ENCODE data around the gene ADGB. TPM values are rescaled to one million over a fixed set of nuclear protein-coding genes. Genes with fewer than 3 reads are reported as not detected.

The ADGB gene
- total RNA-seq, 4 donors from 2014 or later, result 0.40 TPM; not detected in 3

- DNase-seq, result no peak
- intact Hi-C loops (cut with DNase I), result no loop called here
- 96 to 100% methylated on average over 1 of the region's 1 CpG for WGBS, 2 donors
Observed at GRCh38 chr6:146682919-146683318, 84.1 kb downstream of the ADGB start.

GRCh38 chr6:146689806-146690205 is 91.0 kb downstream of the ADGB start:
- Histone ChIP-seq H3K27ac (no peak overlapping the region), H3K4me1 (no peaks in the 10 kb centered on the region), H3K27me3 (no peaks in the 10 kb centered on the region), H3K4me3 (replicated peaks in 1 of 3) (no peak overlapping the region), H3K36me3 (no peaks in the 10 kb centered on the region), H3K9me3 (no peaks in the 10 kb centered on the region)
- 87 to 88% methylated on average over 4 of the region's 4 CpGs for WGBS, 2 donors
- DNase-seq, result no peak
- intact Hi-C loops (cut with DNase I), result loop anchor here (10.0 kb wide), 1 partner anchor 745 kb away; no protein-coding TSS in a partner anchor
- TF ChIP-seq CTCF (IDR thresholded peaks at IDR 0.05) (no peak), POLR2A (IDR thresholded peaks at IDR 0.05) (no peak)

More at GRCh38 chr6:146682919-146683318, 84.1 kb downstream of the ADGB start:
- Histone ChIP-seq H3K27ac (no peak overlapping the region), H3K9me3 (no peaks in the 10 kb centered on the region), H3K27me3 (no peaks in the 10 kb centered on the region), H3K36me3 (no peaks in the 10 kb centered on the region), H3K4me1 (no peaks in the 10 kb centered on the region), H3K4me3 (replicated peaks in 1 of 3) (no peak overlapping the region)
- TF ChIP-seq POLR2A (IDR thresholded peaks at IDR 0.05) (no peak), CTCF (IDR thresholded peaks at IDR 0.05) (no peak)

- 90 to 91% methylated on average over 4 of the region's 4 CpGs for WGBS, 2 donors
- Histone ChIP-seq H3K36me3 (no peaks in the 10 kb centered on the region), H3K4me1 (no peaks in the 10 kb centered on the region), H3K27ac (no peak overlapping the region), H3K27me3 (no peaks in the 10 kb centered on the region), H3K9me3 (no peaks in the 10 kb centered on the region), H3K4me3 (replicated peaks in 1 of 3) (no peak overlapping the region)
- TF ChIP-seq CTCF (IDR thresholded peaks at IDR 0.05) (no peak), POLR2A (IDR thresholded peaks at IDR 0.05) (no peak)
- DNase-seq, result no peak
- intact Hi-C loops (cut with DNase I), result loop anchor here (10.0 kb wide), 1 partner anchor 749 kb away; no protein-coding TSS in a partner anchor
Observed at GRCh38 chr6:146693342-146693741, 94.6 kb downstream of the ADGB start.

- Histone ChIP-seq H3K27me3 (no peaks in the 10 kb centered on the region), H3K27ac (no peak overlapping the region), H3K4me1 (no peaks in the 10 kb centered on the region), H3K36me3 (no peaks in the 10 kb centered on the region), H3K4me3 (replicated peaks in 1 of 3) (no peak overlapping the region), H3K9me3 (no peaks in the 10 kb centered on the region)
- TF ChIP-seq CTCF (IDR thresholded peaks at IDR 0.05) (no peak), POLR2A (IDR thresholded peaks at IDR 0.05) (no peak)
- intact Hi-C loops (cut with DNase I), result loop anchor here (10.0 kb wide), 1 partner anchor 753 kb away; no protein-coding TSS in a partner anchor
- WGBS, 2 donors, result 87 to 93% methylated on average over 2 of the region's 2 CpGs
- DNase-seq, result no peak
Observed at GRCh38 chr6:146697921-146698320, 99.1 kb downstream of the ADGB start.

- 22 to 23% methylated on average over 6 of the region's 6 CpGs for WGBS, 2 donors
- no peak for TF ChIP-seq POLR2A (IDR thresholded peaks at IDR 0.05)
- TF ChIP-seq CTCF (IDR thresholded peaks at IDR 0.05), result peak; percentile 16 to 88 (median 78)
Observed at GRCh38 chr6:146700078-146700686, 101.4 kb downstream of the ADGB start.

More at GRCh38 chr6:146700078-146700686, 101.4 kb downstream of the ADGB start:
- no peak overlapping the region for H3K27ac ChIP-seq
- intact Hi-C loops (cut with DNase I), result loop anchor here (10.0 kb wide), 1 partner anchor 775 kb away; no protein-coding TSS in a partner anchor
- H3K36me3 ChIP-seq, result no peaks in the 10 kb centered on the region
- no peaks in the 10 kb centered on the region for H3K27me3 ChIP-seq
- H3K9me3 ChIP-seq, result no peaks in the 10 kb centered on the region
- no peaks in the 10 kb centered on the region for H3K4me1 ChIP-seq
- peak; percentile 85 to 87 for DNase-seq
- no peak overlapping the region for H3K4me3 ChIP-seq (replicated peaks in 1 of 3)

Data from thyroid gland (tissue), 4 donors.